Breast epithelium (tissue), 4 donors: ENCODE measurements around the gene SLA2. TPM values are rescaled to one million over a fixed set of nuclear protein-coding genes. Genes with fewer than 3 reads are reported as not detected.

Experiments used
- DNase-seq, 2 donors: peaks; one replicate each; pipeline ENCODE4 v3.0.0-alpha.2; 2019; ENCODE audit warnings: low spot score in 2 of 2
- H3K27ac ChIP-seq, 2 donors: fragments of 200-600 bp; sonication (generic) in 1 of 2; one replicate each; pipeline ENCODE4 v1.5.1; 2016 to 2019; ENCODE audit warnings: mild to moderate bottlenecking in 1 of 2
- H3K27me3 ChIP-seq, 2 donors: fragments of 200-600 bp; sonication (generic) in 1 of 2; one replicate each; pipeline versions ENCODE4 v1.5.1 to v1.6.0; 2017 to 2019; ENCODE audit warnings: control low read depth in 1 of 2, mild to moderate bottlenecking in 1 of 2
- H3K36me3 ChIP-seq: fragments of 200-600 bp; one replicate; pipeline ENCODE4 v1.5.1; 2019
- H3K4me1 ChIP-seq, 2 donors: fragments of 200-600 bp; sonication (generic); one replicate each; pipeline ENCODE4 v1.5.1; 2016 to 2019; ENCODE audit warnings: control low read depth in 1 of 2
- H3K4me3 ChIP-seq, 3 donors: fragments of 200-600 bp; sonication (generic); 1 replicate in 2 of 3; 2 replicates in 1 of 3; pipeline ENCODE4 v1.5.1; 2016 to 2019; ENCODE audit warnings: mild to moderate bottlenecking in 3 of 3, moderate library complexity in 2 of 3
- H3K9me3 ChIP-seq, 2 donors: fragments of 200-600 bp; sonication (generic) in 1 of 2; one replicate each; pipeline ENCODE4 v1.5.1; 2016 to 2019; ENCODE audit warnings: control low read depth in 1 of 2
- POLR2A ChIP-seq: fragments of 450-650 bp; IDR thresholded peaks from one replicate; pipeline ENCODE4 v1.6.1; 2016; ENCODE audit warnings: antibody characterized with exemption, mild to moderate bottlenecking, moderate library complexity
- POLR2AphosphoS5 ChIP-seq, 3 donors: sonication (generic); formaldehyde crosslinking; IDR thresholded peaks; one replicate each; pipeline ENCODE4 v1.6.1; 2017; ENCODE audit warnings: antibody characterized with exemption in 3 of 3
- intact Hi-C: fragments of 100-400 bp; cut with DNase I; formaldehyde crosslinking; loops from one replicate; pipeline ENCODE4 v1.15.1; 2023; ENCODE audit warnings: low total_unique reads
- total RNA-seq, 3 donors: library from RNA; depleted of rRNA; stranded (reverse); fragments of >200 nt; gene quantifications; one replicate each; pipeline ENCODE4 v1.1.0, GENCODE V29; 2016
- TF ChIP-seq, protein P1 (sequence below), 3 donors: fragments of 450-650 bp; IDR thresholded peaks; one replicate each; pipeline ENCODE4 v1.5.1; 2016 to 2017; ENCODE audit warnings: antibody characterized with exemption in 3 of 3, mild to moderate bottlenecking in 3 of 3, moderate library complexity in 3 of 3

Gene SLA2
- total RNA-seq, 3 donors from 2014 or later: 0.64 to 1.6 (median 0.66) TPM

DNA sequence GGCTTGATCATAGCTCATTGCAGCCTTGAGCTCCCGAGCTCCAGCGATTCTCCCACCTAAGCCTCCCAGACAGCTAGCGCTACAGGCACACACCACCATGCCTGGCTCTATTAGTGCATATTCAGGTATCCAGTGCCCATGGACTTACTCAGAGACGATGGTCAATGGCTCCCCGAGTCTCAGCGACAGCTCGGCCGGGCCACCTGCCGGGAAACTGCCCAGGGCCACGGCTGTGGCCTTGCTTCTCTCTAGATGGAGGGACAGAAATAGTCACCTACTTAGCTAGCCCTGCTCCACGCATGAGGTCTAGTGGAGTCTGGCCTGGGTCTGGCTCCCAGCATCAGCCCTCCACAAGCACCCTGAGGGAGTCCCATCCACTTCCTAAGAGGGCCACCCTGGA, 11.7 kb downstream of the SLA2 start:
- Histone ChIP-seq H3K27ac (no peak overlapping the region), H3K4me1 (no peaks in the 10 kb centered on the region), H3K4me3 (no peak overlapping the region), H3K9me3 (no peaks in the 10 kb centered on the region), H3K27me3 (no peaks in the 10 kb centered on the region), H3K36me3 (no peaks in the 10 kb centered on the region)
- intact Hi-C loops: no loop called here
- TF ChIP-seq, protein P1, sequence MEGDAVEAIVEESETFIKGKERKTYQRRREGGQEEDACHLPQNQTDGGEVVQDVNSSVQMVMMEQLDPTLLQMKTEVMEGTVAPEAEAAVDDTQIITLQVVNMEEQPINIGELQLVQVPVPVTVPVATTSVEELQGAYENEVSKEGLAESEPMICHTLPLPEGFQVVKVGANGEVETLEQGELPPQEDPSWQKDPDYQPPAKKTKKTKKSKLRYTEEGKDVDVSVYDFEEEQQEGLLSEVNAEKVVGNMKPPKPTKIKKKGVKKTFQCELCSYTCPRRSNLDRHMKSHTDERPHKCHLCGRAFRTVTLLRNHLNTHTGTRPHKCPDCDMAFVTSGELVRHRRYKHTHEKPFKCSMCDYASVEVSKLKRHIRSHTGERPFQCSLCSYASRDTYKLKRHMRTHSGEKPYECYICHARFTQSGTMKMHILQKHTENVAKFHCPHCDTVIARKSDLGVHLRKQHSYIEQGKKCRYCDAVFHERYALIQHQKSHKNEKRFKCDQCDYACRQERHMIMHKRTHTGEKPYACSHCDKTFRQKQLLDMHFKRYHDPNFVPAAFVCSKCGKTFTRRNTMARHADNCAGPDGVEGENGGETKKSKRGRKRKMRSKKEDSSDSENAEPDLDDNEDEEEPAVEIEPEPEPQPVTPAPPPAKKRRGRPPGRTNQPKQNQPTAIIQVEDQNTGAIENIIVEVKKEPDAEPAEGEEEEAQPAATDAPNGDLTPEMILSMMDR (IDR thresholded peaks at IDR 0.05): no peak
- TF ChIP-seq POLR2A (no peak), POLR2AphosphoS5 (IDR thresholded peaks at IDR 0.05) (no peak)
- DNase-seq: no peak

DNA sequence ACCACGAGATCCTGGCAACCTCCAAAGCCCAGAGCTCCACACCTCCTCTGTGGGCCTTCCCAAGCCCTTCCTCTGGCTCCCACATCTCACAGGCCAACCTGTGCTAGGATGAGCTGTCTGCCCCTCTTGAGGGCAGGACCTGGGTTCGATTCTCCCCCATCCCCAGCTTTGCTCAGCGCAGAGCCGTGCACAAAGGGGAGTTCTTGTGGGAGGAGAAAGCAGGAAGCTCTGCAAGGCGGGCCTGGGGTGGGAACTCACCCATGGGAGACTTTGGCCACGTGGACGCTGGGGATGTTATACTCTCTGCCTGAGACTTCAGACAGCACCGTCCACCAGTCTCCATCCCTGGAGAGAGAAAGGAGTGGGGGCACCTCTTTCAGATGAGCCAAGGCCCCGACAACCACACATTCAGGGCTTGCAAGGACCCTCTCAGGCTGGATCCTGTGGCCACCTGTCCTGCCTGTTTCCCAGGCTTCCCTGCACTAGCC, 12.7 kb downstream of the SLA2 start:
- Histone ChIP-seq H3K36me3 (no peaks in the 10 kb centered on the region), H3K4me1 (no peaks in the 10 kb centered on the region), H3K9me3 (no peaks in the 10 kb centered on the region), H3K27me3 (no peaks in the 10 kb centered on the region), H3K4me3 (no peak overlapping the region), H3K27ac (no peak overlapping the region)
- intact Hi-C loops: no loop called here
- no peak for DNase-seq
- TF ChIP-seq POLR2A (no peak), POLR2AphosphoS5 (IDR thresholded peaks at IDR 0.05) (no peak)
- TF ChIP-seq, protein P1 (IDR thresholded peaks at IDR 0.05): no peak

DNA sequence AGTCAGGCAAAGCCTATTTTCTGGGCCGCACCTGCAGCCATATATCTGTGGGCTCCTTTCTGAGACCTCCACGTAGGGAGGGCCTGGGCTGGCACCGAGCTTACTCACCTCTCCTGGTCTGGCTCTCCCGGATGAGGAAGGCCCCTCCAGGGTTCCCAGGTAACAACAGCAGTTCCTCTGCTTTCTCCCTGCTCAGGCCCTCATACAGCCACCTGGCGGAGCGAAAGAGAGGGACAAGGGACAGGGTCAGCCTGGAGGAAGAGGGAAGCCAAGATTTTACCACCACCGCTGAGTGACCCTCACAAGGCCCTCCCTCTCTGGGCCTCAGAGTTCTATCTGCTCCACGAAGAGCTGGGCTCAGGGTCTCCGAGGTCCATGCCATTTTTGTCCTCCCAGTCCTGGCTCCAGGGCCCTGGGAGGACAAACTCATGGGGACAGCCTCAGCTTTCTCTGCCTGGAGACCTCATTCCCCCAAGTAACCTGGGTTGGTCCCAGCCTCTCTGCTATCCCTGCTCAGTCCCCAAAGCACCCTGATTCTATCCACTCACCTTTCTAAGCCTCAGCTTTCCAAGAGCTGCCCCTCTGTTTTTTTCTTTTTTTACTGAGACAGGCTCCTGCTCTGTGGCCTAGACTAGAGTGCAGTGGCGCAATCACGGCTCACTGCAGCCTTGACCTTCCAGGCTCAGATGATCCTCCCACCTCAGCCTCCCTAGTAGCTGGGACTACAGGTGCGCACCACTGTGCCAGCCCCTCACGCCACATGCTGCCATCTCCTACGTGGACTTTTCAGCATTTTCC, 13.3 kb downstream of the SLA2 start:
- intact Hi-C loops: no loop called here
- Histone ChIP-seq H3K9me3 (no peaks in the 10 kb centered on the region), H3K27me3 (no peaks in the 10 kb centered on the region), H3K4me3 (no peak overlapping the region), H3K36me3 (no peaks in the 10 kb centered on the region), H3K4me1 (no peaks in the 10 kb centered on the region), H3K27ac (no peak overlapping the region)
- TF ChIP-seq POLR2AphosphoS5 (IDR thresholded peaks at IDR 0.05) (no peak), POLR2A (no peak)
- TF ChIP-seq, protein P1 (IDR thresholded peaks at IDR 0.05): no peak
- DNase-seq: no peak

GRCh38 chr20:36632147-36632486, 13.9 kb downstream of the SLA2 start:
- intact Hi-C loops: no loop called here

DNA sequence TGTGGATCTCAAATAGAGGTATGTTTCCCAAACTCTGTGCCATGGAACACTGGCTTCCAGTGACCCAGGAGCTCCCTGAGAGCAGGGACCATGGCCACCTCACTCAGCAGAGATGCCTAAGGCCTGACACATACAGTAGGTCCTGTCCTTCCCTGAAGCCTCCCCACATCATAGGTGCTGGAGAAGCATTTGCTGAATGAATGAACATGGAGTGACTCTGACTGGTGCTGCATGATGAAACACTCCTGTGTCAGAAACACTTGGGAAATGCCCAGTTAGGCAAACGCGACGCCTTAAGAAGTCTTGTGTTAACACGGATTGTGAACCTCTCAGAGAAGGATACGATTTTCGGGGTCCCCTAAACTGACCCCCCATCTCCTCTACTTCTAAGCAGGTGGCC, 14.3 kb downstream of the SLA2 start:
- TF ChIP-seq POLR2A (no peak), POLR2AphosphoS5 (IDR thresholded peaks at IDR 0.05) (no peak)
- TF ChIP-seq, protein P1 (IDR thresholded peaks at IDR 0.05): no peak
- no peaks in the 10 kb centered on the region for H3K27me3 ChIP-seq
- no peak for DNase-seq
- no peaks in the 10 kb centered on the region for H3K36me3 ChIP-seq
- H3K27ac ChIP-seq: no peak overlapping the region
- no peaks in the 10 kb centered on the region for H3K4me1 ChIP-seq
- H3K4me3 ChIP-seq: no peak overlapping the region
- H3K9me3 ChIP-seq: no peaks in the 10 kb centered on the region
- intact Hi-C loops: no loop called here

More at GRCh38 chr20:36632147-36632486, 13.9 kb downstream of the SLA2 start:
- Histone ChIP-seq H3K36me3 (no peaks in the 10 kb centered on the region), H3K27ac (no peak overlapping the region), H3K4me1 (no peaks in the 10 kb centered on the region), H3K4me3 (no peak overlapping the region), H3K9me3 (no peaks in the 10 kb centered on the region), H3K27me3 (no peaks in the 10 kb centered on the region)
- TF ChIP-seq, protein P1 (IDR thresholded peaks at IDR 0.05): no peak
- no peak for TF ChIP-seq POLR2A
- no peak for TF ChIP-seq POLR2AphosphoS5 (IDR thresholded peaks at IDR 0.05)
- no peak for DNase-seq
